NCI-H345 treated with DMSO at 0.1 percent for 48 hours (cell line): ENCODE results near the gene SAMD7.

Experiments used
- DNase-seq: peaks from one replicate; lab custom pipeline; 2025; ENCODE audit not compliant: unreplicated experiment; lab: John Stamatoyannopoulos, UW

The SAMD7 gene

GRCh38 chr3:169907476-169907875, 3.9 kb upstream of the SAMD7 start:
- no peak for DNase-seq

- no peak for DNase-seq
These were observed 3.4 kb upstream of the SAMD7 start for GRCh38 chr3:169907944-169908343.

GRCh38 chr3:169913323-169913722, 2.0 kb downstream of the SAMD7 start:
- DNase-seq: no peak

GRCh38 chr3:169914321-169914720, 2.9 kb downstream of the SAMD7 start:
- DNase-seq: no peak

GRCh38 chr3:169923189-169923588, 11.8 kb downstream of the SAMD7 start:
- DNase-seq: no peak

GRCh38 chr3:169923831-169924230, 12.5 kb downstream of the SAMD7 start:
- no peak for DNase-seq

GRCh38 chr3:169929830-169930519, 18.6 kb downstream of the SAMD7 start:
- DNase-seq: no peak

- DNase-seq: no peak
These were observed 19.5 kb downstream of the SAMD7 start for GRCh38 chr3:169930843-169931242.

GRCh38 chr3:169931747-169932520, 20.6 kb downstream of the SAMD7 start:
- no peak for DNase-seq

GRCh38 chr3:169939320-169939719, 27.9 kb downstream of the SAMD7 start:
- no peak for DNase-seq

GRCh38 chr3:169939751-169940150, 28.4 kb downstream of the SAMD7 start:
- no peak for DNase-seq

GRCh38 chr3:169940470-169941181, 29.3 kb downstream of the SAMD7 start:
- no peak for DNase-seq

GRCh38 chr3:169945313-169945712, 33.9 kb downstream of the SAMD7 start:
- no peak for DNase-seq

GRCh38 chr3:169946336-169946735, 35.0 kb downstream of the SAMD7 start:
- DNase-seq: no peak

- peak; percentile 24 for DNase-seq
These were observed 37.4 kb downstream of the SAMD7 start for GRCh38 chr3:169948559-169949448.

- DNase-seq: no peak
These were observed 40.7 kb downstream of the SAMD7 start for GRCh38 chr3:169952045-169952444.

GRCh38 chr3:169953462-169954141, 42.2 kb downstream of the SAMD7 start:
- DNase-seq: no peak

GRCh38 chr3:169954142-169954756, 42.9 kb downstream of the SAMD7 start:
- DNase-seq: no peak

- no peak for DNase-seq
These were observed 44.0 kb downstream of the SAMD7 start for GRCh38 chr3:169955406-169955805.

GRCh38 chr3:169964176-169964575, 52.8 kb downstream of the SAMD7 start:
- no peak for DNase-seq
